ENCODE data around the gene SLC9A5.
A peak's percentile ranks its signal among the peaks of the same experiment; 100 is the strongest.

The SLC9A5 gene

GRCh38 chr16:67283039-67283825 is 34.5 kb downstream of the SLC9A5 start:
- DNase-seq: no peak

GRCh38 chr16:67283826-67284555 is 35.2 kb downstream of the SLC9A5 start:
- no peak for DNase-seq

- DNase-seq: no peak
These were observed 36.2 kb downstream of the SLC9A5 start for GRCh38 chr16:67284699-67285646.

- no peak for DNase-seq
These were observed 37.9 kb downstream of the SLC9A5 start for GRCh38 chr16:67286441-67287235.

DNA sequence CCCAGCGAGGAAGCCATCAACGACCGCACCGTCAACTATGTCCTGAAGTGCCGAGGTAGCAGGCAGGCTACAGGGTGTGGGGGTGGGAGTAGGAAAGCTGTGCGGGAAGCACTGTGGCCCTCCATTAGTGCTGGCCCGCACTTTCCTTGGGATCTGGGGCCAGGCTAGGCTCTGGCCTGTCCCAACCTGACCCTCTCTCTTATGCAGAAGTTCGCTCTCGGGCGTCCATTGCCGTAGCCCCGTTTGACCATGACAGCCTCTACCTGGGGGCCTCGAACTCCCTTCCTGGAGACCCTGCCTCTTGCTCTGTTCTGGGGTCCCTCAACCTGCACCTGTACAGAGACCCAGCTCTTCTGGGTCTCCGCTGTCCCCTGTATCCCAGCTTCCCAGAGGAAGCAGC is 39.2 kb downstream of the SLC9A5 start:
- DNase-seq: no peak

GRCh38 chr16:67291461-67291860 is 42.7 kb downstream of the SLC9A5 start:
- no peak for DNase-seq

DNA sequence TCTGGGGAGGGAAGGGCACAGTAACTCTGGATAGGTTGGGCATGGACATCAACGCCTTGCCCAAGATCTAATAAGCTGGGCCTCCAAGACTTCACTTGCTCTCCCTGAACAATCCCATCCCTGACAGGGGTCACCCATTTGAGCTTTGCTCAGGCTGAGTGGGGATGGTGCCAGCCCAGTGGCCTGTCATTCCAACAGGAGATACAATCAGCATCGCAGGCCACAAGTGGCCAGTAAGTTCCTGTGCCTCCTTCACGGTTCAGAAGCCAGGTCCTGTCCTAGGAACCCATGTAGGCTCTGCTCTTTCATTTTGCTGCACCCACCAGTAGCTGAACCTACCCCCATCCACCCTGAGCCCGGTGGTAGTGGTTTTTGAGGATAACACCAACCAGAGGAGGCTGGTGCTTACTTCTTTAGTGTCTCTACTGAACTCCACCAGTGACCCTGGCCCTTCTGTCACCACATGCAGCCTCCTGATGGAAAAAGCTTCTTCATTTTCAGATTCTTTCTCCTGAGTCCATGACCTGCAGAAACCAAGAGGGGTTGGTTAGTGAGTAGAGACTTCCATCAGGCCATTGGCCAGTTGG is 45.5 kb downstream of the SLC9A5 start:
- no peak for DNase-seq

DNA sequence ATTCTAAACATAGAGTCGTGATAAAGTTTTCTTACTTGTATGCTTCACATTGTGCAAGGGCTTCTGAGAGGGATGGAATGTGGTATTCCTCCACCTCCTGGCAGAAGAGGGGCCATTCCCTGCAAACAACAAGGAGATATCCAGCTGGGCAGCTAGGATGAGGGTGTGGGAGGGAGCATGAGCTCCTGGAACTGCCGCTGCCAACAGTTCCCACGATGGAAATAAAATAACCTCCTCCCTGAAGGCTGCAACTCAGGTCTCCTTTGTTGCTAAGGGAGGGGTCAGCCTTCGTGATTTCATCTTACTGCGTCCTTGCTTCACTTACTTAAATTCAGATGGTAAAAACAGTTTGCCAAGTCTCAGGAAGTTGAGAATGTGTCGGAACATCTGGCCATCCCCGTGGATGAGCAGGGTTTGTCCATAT is 46.2 kb downstream of the SLC9A5 start:
- DNase-seq: no peak

DNA sequence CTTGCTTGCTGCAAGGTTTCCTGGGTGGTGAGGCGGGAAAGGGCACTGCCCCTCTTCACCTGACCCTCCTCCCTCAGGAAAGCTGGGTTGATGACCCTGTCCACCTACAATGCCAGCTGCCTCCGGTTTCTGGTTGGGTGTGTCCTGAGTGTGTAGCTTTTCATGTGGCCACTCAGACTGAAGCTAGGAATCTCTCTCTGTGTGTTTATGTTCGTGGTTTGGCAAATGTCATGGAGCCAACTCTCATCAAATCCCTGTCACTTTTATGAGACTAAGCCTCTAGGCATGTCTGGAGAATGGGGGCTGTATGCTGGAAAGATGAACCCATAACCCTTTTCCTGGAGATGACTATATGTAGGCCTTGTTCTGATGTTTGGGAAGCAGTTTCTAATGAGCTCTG is 47.6 kb downstream of the SLC9A5 start:
- DNase-seq: no peak

DNA sequence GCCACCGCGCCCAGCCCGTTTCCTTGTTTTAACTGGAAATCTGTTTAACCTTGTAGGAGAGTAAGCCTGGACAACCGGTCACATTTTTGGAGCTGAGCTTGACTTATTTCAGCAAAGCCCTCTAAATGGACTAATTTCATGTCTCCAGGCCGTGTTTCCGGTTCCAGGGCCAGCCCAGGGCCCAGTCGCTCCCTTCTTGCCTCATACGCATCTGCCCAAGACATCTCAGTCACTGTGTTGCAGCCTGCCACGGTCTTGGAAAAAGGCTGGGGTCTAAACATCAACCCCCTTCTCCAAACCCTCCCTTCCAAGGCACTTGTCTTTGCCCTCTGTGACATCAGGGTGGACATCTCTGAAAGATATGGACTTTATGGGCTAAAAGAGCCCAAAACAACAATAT is 49.5 kb downstream of the SLC9A5 start:
- no peak for DNase-seq

- no peak for DNase-seq
These were observed 50.5 kb downstream of the SLC9A5 start for GRCh38 chr16:67299269-67299668.

DNA sequence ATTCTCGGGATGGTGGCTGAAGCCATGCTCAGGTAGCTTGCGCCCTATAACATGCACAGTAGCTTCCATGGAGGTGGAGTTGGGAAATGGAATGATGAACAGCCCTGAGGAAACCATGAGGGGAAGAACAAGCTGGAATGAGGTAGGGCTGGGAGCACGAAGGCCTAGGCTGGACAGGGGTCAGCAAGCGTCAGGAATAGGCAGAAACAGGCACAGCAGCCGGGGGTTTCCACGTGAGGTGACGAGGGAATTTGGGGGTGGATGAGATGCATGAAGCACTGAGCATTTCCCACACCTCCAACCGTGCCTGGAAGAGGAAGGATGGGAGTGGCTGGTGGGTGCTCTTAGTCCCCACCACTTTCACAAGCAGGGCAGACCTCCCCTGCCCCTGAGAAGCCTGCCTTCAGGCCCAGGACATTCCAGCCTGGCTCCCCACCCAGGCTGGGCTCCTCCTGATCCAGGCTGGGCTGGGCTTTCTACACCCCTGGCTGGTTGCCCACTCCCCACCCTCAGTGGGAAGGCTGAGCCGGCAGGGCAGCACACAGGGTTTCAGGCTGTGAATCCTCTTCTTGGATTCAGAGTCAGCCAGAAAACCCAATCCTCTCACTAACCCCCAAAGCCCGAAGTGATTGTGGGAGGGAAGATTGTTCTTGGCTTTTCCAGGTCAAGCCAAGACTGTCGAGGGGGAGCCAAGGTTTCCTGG is 52.5 kb downstream of the SLC9A5 start:
- peak in 1 of 2 experiments; percentile 18 for DNase-seq

DNA sequence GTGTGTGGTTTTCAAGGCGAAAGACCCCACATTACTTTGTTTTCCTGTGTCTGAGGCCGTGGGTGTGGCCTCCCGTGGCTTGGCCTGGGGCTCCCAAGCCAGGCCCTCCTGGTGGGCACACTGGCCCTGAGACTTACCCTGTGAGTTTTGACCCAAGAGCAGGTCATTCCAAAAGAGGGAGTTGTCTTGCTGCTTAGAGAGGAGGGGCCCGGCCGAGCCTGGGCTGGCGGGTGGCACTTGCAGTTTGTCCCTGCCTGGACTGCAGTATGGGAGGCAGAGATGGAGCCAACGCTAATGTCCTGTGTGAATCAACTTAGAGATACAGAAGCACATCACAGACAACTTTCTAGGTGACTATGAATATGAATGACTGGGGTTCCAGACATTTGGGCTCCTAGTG is 53.3 kb downstream of the SLC9A5 start:
- no peak for DNase-seq

DNA sequence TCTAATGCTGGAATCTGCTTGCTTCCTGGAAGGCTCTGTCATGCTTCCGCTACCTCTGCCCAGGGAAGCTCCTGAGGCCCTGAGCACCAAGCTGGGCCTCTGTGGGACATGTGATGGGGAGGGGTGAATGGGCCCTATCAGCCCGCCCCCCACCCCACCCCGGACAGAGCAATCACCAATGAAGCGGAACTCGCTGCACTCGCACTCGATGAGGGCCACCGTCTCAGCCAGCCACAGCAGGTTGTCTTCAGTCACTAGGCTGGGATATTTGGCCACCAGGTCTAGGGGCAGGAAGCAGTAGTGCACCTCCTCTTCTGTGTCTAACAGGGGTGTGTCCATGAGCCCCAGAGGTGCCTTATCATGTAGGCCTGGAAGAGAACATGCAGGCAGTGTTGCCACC is 54.2 kb downstream of the SLC9A5 start:
- DNase-seq: no peak

DNA sequence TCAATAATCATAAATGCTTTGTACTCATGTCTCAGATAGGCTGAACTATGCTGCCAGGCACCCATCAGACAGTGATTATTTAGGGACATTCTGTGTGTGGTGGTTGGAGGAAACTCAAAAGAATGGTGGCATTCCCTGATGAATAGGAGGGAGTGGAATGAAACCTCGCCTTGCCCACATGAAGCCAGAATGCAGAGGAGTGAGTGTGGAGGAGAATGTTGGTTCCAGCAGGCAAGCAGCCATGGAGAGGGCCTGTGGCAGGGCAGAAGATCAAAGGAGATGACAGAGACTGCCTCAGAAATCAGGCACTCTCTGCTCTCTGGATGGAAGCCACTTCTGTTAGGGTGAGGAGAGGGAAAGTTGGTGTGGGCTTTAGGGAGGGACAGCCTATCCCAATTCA is 55.2 kb downstream of the SLC9A5 start:
- DNase-seq: no peak

GRCh38 chr16:67305216-67306071 is 56.7 kb downstream of the SLC9A5 start:
- no peak for DNase-seq

DNA sequence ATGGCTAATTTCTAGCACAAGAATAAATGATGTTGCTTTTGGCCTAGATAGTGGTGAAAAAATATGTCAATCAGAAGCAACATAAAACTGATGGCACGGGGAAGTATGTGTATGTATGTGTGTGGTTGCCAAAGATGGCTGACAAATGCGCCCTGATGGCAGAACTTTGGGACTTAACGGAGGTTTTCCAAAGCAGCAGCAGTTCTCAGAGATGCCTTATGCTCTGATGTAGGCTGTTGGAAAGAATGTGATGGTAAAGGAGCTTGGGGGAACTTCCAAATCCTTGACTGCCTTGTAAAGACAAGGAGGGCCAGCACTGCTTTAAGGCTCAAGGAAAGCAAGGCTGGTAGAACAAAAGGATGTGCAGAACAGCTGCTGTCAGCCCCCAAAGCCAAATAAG is 61.8 kb downstream of the SLC9A5 start:
- no peak for DNase-seq

GRCh38 chr16:67311607-67312488 is 63.1 kb downstream of the SLC9A5 start:
- DNase-seq: no peak

DNA sequence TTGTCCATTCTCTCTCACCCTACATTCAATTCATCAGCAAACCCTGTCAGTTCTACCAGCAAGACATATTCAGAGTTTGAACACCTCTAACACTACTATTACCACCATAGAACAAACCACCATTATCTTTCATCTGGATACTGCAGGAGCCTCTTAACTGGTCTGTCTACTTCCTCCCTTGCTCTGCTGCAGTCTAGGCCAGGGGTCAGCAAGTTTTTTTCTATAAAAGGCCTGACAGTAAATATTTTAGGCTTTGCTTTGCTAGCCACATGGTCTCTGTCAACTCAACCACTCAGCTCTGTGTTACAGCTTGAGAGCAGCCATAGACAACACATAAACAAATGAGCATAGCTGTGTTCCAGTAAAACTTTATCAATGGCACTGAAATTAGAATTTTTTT is 63.9 kb downstream of the SLC9A5 start:
- no peak for DNase-seq

All from NCI-H446 (cell line).